IMR-90 (cell line): Measurements from ENCODE around the gene C1orf52. TPM values are rescaled to one million over a fixed set of nuclear protein-coding genes. Genes with fewer than 3 reads are reported as not detected.

Experiments used
- ATAC-seq: fragments of 200-7000 bp; cut with Tn5 transposase; 2 replicates; pipeline ENCODE4 v1.9.1; 2020; ENCODE audit warnings: low read depth, mild to moderate bottlenecking, moderate library complexity
- BruUV-seq: library from RNA; stranded (reverse); fragments of 400-500 nt; replicated peaks from 2 replicates; lab custom pipeline; 2021; lab: Mats Ljungman, UMichigan
- CTCF ChIA-PET: fragments of 300-600 bp; formaldehyde crosslinking; extraction: SDS; loops from one replicate; lab custom pipeline; 2021; ENCODE audit warnings: antibody characterized with exemption; lab: Yijun Ruan, JAX
- POLR2A ChIA-PET: fragments of 300-600 bp; sonication (Branson Sonifier 250); formaldehyde crosslinking; loops from one replicate; lab custom pipeline; 2022; ENCODE audit warnings: antibody characterized with exemption; ENCODE audit not compliant: unreplicated experiment; lab: Charles Lee
- DNase-seq: peaks from one replicate; pipeline ENCODE4 v3.0.0; 2013
- H2AFZ ChIP-seq: replicated peaks from 2 replicates; pipeline ENCODE3; 2013; ENCODE audit warnings: low read length, mild to moderate bottlenecking; ENCODE audit not compliant: poor library complexity
- H2AK5ac ChIP-seq: 2 replicates; pipeline ENCODE4 v1.6.1; 2013; ENCODE audit warnings: low read depth, low read length, inconsistent platforms
- H2AK9ac ChIP-seq: replicated peaks from 2 replicates; pipeline ENCODE3; 2013; ENCODE audit warnings: mild to moderate bottlenecking, low read depth, low read length, moderate library complexity; ENCODE audit not compliant: poor library complexity
- H2BK120ac ChIP-seq: 2 replicates; pipeline ENCODE4 v1.6.1; 2013; ENCODE audit warnings: low read depth, low read length, inconsistent platforms
- H2BK15ac ChIP-seq: 3 replicates; pipeline ENCODE4 v1.6.1; 2013; ENCODE audit warnings: low read depth, low read length, inconsistent platforms
- H2BK20ac ChIP-seq: 2 replicates; pipeline ENCODE4 v1.6.1; 2013; ENCODE audit warnings: low read depth, mild to moderate bottlenecking, inconsistent platforms, low read length, moderate library complexity
- H2BK5ac ChIP-seq: 2 replicates; pipeline ENCODE4 v1.6.1; 2013; ENCODE audit warnings: mild to moderate bottlenecking, low read depth, low read length, inconsistent platforms; ENCODE audit not compliant: poor library complexity, severe bottlenecking
- H3K14ac ChIP-seq: replicated peaks from 2 replicates; pipeline ENCODE4 v1.6.1; 2013; ENCODE audit warnings: low read depth, low read length, inconsistent platforms
- H3K18ac ChIP-seq: 2 replicates; pipeline ENCODE4 v1.6.1; 2013; ENCODE audit warnings: low read depth, low read length, control low read depth
- H3K23ac ChIP-seq: 2 replicates; pipeline ENCODE4 v1.6.1; 2013; ENCODE audit warnings: low read depth, low read length, inconsistent platforms
- H3K27ac ChIP-seq: 2 replicates; pipeline ENCODE4 v1.5.1; 2013; ENCODE audit warnings: mild to moderate bottlenecking, control low read depth, low read length; ENCODE audit not compliant: insufficient read depth
- H3K27me3 ChIP-seq: 2 replicates; pipeline ENCODE4 v1.6.1; 2013; ENCODE audit warnings: low read length; ENCODE audit not compliant: control insufficient read depth, insufficient read depth
- H3K36me3 ChIP-seq: 2 replicates; pipeline ENCODE4 v1.6.1; 2013; ENCODE audit warnings: low read length, mixed read lengths; ENCODE audit not compliant: control insufficient read depth, insufficient read depth
- H3K4ac ChIP-seq: 2 replicates; pipeline ENCODE4 v1.6.1; 2013; ENCODE audit warnings: low read depth, low read length, inconsistent platforms
- H3K4me1 ChIP-seq: 2 replicates; pipeline ENCODE4 v1.6.1; 2013; ENCODE audit warnings: low read length, mixed read lengths; ENCODE audit not compliant: control insufficient read depth, insufficient read depth
- H3K4me2 ChIP-seq: 2 replicates; pipeline ENCODE4 v1.6.1; 2013; ENCODE audit warnings: low read depth, mild to moderate bottlenecking, control low read depth, low read length, moderate library complexity
- H3K4me3 ChIP-seq: 2 replicates; pipeline ENCODE4 v1.5.1; 2013; ENCODE audit warnings: low read depth, mild to moderate bottlenecking, control low read depth, low read length, moderate library complexity; ENCODE audit not compliant: insufficient read depth
- H3K56ac ChIP-seq: 2 replicates; pipeline ENCODE4 v1.6.1; 2013; ENCODE audit warnings: low read length, inconsistent platforms; ENCODE audit not compliant: insufficient read depth; ENCODE audit errors: extremely low read depth
- H3K79me1 ChIP-seq, 2 experiments: 2 replicates each; pipeline ENCODE4 v1.6.1; 2013; ENCODE audit warnings: low read length in 2 of 2, inconsistent platforms in 1 of 2, low read depth in 1 of 2
- H3K9ac ChIP-seq: 2 replicates; pipeline ENCODE4 v1.6.1; 2013; ENCODE audit warnings: low read depth, low read length, control low read depth
- H3K9me1 ChIP-seq: 2 replicates; pipeline ENCODE4 v1.6.1; 2013; ENCODE audit warnings: low read length, inconsistent platforms; ENCODE audit not compliant: insufficient read depth
- H3K9me3 ChIP-seq: 2 replicates; pipeline ENCODE4 v1.6.1; 2013; ENCODE audit warnings: low read length; ENCODE audit not compliant: control insufficient read depth, insufficient read depth
- H4K20me1 ChIP-seq: 2 replicates; pipeline ENCODE4 v1.6.1; 2013; ENCODE audit warnings: low read length, inconsistent platforms; ENCODE audit not compliant: insufficient read depth
- H4K5ac ChIP-seq: 2 replicates; pipeline ENCODE4 v1.6.1; 2013; ENCODE audit warnings: mild to moderate bottlenecking, low read depth, low read length, control low read depth
- H4K8ac ChIP-seq, 2 experiments: 2 replicates each; pipeline ENCODE4 v1.6.1; 2013; ENCODE audit warnings: low read depth in 2 of 2, low read length in 2 of 2, control low read depth in 1 of 2, inconsistent platforms in 1 of 2
- H4K91ac ChIP-seq: 2 replicates; pipeline ENCODE4 v1.6.1; 2013; ENCODE audit warnings: low read depth, low read length, inconsistent platforms; ENCODE audit not compliant: insufficient read depth
- BHLHE40 ChIP-seq: fragments of 150-350 bp; IDR thresholded peaks from 2 replicates; pipeline ENCODE4 v1.6.1; 2016; ENCODE audit warnings: mild to moderate bottlenecking, low read depth, low read length
- CHD1 ChIP-seq: IDR thresholded peaks from 2 replicates; pipeline ENCODE4 v1.6.1; 2012; ENCODE audit warnings: low read depth, low read length, improper control_type of control experiment
- NFE2L2 ChIP-seq: fragments of 150-350 bp; IDR thresholded peaks from 2 replicates; pipeline ENCODE4 v1.6.1; 2016; ENCODE audit warnings: low read depth, mild to moderate bottlenecking, low read length
- SMC3 ChIP-seq: fragments of 150-350 bp; IDR thresholded peaks from 2 replicates; pipeline ENCODE4 v1.6.1; 2016; ENCODE audit warnings: low read depth, mild to moderate bottlenecking, antibody characterized with exemption, low read length, moderate library complexity
- WGBS, 2 experiments: methylation state at CpG; one replicate each; pipeline versions ENCODE4 v1.1.5 to v1.1.7; 2013; ENCODE audit warnings: missing lambda C conversion rate in 2 of 2; ENCODE audit not compliant: insufficient read length in 1 of 2; ENCODE audit errors: extremely low coverage in 2 of 2; 5-methylcytosine and 5-hydroxymethylcytosine counted together
- dilution Hi-C: fragments of 300-500 bp; cut with HindIII; formaldehyde crosslinking; loops from one replicate; pipeline ENCODE4 v1.14.3; 2018; ENCODE audit warnings: low sequenced_read_pairs; ENCODE audit not compliant: unreplicated experiment
- in situ Hi-C: fragments of 300-500 bp; cut with MboI; formaldehyde crosslinking; loops from 3 replicates; pipeline ENCODE4 v1.14.3; 2019; ENCODE audit warnings: low sequenced_read_pairs, inconsistent platforms, mixed read lengths
- intact Hi-C: fragments of 100-400 bp; cut with micrococcal nuclease; formaldehyde crosslinking; loops from 2 replicates; pipeline ENCODE4 v1.10.0; 2022
- polyA plus RNA-seq, 3 experiments: library from polyadenylated mRNA; depleted of rRNA; stranded (reverse); fragments of >200 nt; gene quantifications; 2 replicates each; pipeline ENCODE4 v1.2.3, GENCODE V29; 2012; ENCODE audit warnings: low replicate concordance in 1 of 3
- total RNA-seq: library from RNA; depleted of rRNA; stranded (reverse); fragments of >200 nt; gene quantifications from 2 replicates; pipeline ENCODE4 v1.2.3, GENCODE V29; 2012
- TF ChIP-seq, protein P1 (sequence below): conservative IDR thresholded peaks from 2 replicates; pipeline ENCODE4 v1.5.1; 2012; ENCODE audit warnings: mild to moderate bottlenecking, low read depth, low read length, improper control_type of control experiment

The C1orf52 gene
- total and polyA plus RNA-seq, 2 of the 4 experiments (the other 2 are of a cell fraction): 16.3 to 33.5 TPM

- Histone ChIP-seq H2BK120ac (no peak overlapping the region), H2BK15ac (no peak overlapping the region), H2BK20ac (no peak overlapping the region), H3K27me3 (no peaks in the 10 kb centered on the region), H3K4ac (no peak overlapping the region), H3K4me1 (peaks cover 10% of the 10 kb centered on the region), H3K18ac (no peak overlapping the region), H4K91ac (no peak overlapping the region), H2AK5ac (no peak overlapping the region), H3K79me1 (no peaks in the 10 kb centered on the region), H3K9ac (no peak overlapping the region), H3K27ac (no peak overlapping the region), H3K23ac (no peak overlapping the region), H3K9me1 (no peaks in the 10 kb centered on the region), H4K20me1 (no peaks in the 10 kb centered on the region), H3K9me3 (no peaks in the 10 kb centered on the region), H3K4me2 (no peak overlapping the region), H2AFZ (no peak overlapping the region), H4K5ac (no peak overlapping the region), H3K14ac (no peak overlapping the region), H2AK9ac (no peak overlapping the region), H4K8ac (no peak overlapping the region), H2BK5ac (no peak overlapping the region), H3K56ac (no peak overlapping the region), H3K36me3 (no peaks in the 10 kb centered on the region), H3K4me3 (no peak overlapping the region)
- in situ Hi-C loops: no loop called here
- dilution Hi-C loops: no loop called here
- TF ChIP-seq SMC3 (no peak), NFE2L2 (no peak), CHD1 (no peak), BHLHE40 (no peak)
- TF ChIP-seq, protein P1, sequence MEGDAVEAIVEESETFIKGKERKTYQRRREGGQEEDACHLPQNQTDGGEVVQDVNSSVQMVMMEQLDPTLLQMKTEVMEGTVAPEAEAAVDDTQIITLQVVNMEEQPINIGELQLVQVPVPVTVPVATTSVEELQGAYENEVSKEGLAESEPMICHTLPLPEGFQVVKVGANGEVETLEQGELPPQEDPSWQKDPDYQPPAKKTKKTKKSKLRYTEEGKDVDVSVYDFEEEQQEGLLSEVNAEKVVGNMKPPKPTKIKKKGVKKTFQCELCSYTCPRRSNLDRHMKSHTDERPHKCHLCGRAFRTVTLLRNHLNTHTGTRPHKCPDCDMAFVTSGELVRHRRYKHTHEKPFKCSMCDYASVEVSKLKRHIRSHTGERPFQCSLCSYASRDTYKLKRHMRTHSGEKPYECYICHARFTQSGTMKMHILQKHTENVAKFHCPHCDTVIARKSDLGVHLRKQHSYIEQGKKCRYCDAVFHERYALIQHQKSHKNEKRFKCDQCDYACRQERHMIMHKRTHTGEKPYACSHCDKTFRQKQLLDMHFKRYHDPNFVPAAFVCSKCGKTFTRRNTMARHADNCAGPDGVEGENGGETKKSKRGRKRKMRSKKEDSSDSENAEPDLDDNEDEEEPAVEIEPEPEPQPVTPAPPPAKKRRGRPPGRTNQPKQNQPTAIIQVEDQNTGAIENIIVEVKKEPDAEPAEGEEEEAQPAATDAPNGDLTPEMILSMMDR: no peak
- ChIA-PET POLR2A (no interaction called here), CTCF (interaction anchor here (0.7 kb wide), 1 partner anchor 14 kb away, joined by 5 read pairs; no protein-coding TSS in a partner anchor)
- BruUV-seq: no TSS peak
- WGBS, 2 experiments: no CpG with 5 or more reads among the region's 1 CpG
- intact Hi-C loops: no loop called here
- ATAC-seq (no peak), DNase-seq (no peak)
These were observed 30.5 kb downstream of the C1orf52 start for GRCh38 chr1:85228972-85229371.
